ENCODE measurements around the gene GRK5. TPM values are rescaled to one million over a fixed set of nuclear protein-coding genes. Genes with fewer than 3 reads are reported as not detected.

GRK5 gene
- total and polyA plus RNA-seq, 8 donors: 34.6 to 60.8 (median 54.5) TPM

DNA sequence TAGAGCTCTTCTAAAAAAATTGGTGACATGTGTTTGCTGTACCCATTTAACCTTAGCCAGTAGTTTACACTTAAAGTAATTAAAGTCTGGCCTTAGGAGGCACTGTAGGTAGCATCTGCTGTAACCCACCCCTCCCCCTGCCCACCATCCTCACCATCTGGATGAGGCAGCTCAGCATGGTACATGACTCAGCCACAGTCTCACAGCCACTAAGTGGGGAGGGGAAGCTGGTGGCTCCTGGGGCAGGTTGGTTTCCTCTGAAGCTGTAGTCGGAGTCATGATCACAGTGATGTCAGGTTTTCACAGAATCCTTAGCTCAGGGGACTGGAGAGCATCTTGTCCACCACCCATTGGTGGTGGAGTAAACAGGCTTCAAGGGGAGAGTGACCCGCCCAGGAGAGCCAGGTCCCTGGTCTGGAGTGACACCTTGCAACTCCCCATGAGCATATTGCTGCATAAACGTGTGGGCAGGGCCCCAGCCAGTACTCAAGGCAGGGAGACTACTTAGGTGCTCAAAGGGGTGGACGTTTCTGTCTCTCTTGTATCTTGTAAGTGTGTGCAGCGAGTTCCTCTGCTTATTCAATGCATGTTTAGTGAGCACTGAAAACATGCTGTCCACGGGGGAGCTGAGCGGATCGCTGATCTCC, 125.9 kb downstream of the GRK5 start:
- DNase-seq: no peak
- H3K9me3 ChIP-seq: no peaks in the 10 kb centered on the region
- peaks cover 0 to 5% of the 10 kb centered on the region in 2 donors for H3K36me3 ChIP-seq
- H3K27ac ChIP-seq: no peak overlapping the region
- TF ChIP-seq, protein P1, sequence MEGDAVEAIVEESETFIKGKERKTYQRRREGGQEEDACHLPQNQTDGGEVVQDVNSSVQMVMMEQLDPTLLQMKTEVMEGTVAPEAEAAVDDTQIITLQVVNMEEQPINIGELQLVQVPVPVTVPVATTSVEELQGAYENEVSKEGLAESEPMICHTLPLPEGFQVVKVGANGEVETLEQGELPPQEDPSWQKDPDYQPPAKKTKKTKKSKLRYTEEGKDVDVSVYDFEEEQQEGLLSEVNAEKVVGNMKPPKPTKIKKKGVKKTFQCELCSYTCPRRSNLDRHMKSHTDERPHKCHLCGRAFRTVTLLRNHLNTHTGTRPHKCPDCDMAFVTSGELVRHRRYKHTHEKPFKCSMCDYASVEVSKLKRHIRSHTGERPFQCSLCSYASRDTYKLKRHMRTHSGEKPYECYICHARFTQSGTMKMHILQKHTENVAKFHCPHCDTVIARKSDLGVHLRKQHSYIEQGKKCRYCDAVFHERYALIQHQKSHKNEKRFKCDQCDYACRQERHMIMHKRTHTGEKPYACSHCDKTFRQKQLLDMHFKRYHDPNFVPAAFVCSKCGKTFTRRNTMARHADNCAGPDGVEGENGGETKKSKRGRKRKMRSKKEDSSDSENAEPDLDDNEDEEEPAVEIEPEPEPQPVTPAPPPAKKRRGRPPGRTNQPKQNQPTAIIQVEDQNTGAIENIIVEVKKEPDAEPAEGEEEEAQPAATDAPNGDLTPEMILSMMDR (IDR thresholded peaks at IDR 0.05): no peak
- H3K27me3 ChIP-seq: no peaks in the 10 kb centered on the region
- H3K4me1 ChIP-seq: peaks cover 0 to 9% of the 10 kb centered on the region in 2 donors
- H3K4me3 ChIP-seq: no peak overlapping the region
- intact Hi-C loops (cut with DNase I): no loop called here
- no peak for ATAC-seq

DNA sequence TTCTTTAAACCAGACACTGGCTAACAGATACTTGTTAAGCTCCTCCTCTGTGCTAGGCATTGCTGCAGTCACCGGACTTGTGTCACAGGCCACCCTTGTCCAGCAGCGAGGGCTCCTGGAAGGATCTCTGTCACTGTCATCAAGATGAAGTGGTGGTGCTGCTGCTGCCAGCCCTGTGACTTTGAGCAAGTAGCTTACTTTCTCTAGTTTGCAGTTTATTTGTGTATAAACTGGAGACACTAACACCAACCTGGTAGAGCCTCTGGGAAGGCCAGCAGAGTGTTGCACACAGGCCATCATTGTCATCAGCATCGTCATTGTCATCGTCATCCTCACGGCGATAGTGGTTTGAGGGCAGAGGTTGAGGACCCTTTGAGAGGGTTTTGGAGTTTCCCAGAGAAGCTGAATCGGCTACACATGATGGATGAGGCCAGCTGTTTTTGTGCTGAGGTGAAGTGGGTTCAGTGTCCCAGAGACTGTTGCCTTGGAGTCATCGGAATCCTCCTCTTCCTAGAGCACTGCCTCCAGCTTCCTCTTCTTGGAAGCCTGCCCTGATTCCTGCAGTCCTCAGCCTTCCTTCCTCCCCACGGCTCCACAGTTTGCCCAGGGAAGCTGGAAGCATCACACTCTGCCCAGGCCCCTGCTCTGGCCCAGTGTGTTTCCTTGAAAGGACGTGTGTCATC, 128.4 kb downstream of the GRK5 start:
- intact Hi-C loops (cut with DNase I): no loop called here
- DNase-seq (peak in 1 of 4 donors; percentile 21), ATAC-seq (peak; percentile 18)
- no peak overlapping the region for H3K4me3 ChIP-seq
- H3K36me3 ChIP-seq: peaks cover 0 to 5% of the 10 kb centered on the region in 2 donors
- peaks cover 0 to 10% of the 10 kb centered on the region in 2 donors for H3K4me1 ChIP-seq
- TF ChIP-seq, protein P1 (IDR thresholded peaks at IDR 0.05): no peak
- H3K27me3 ChIP-seq: no peaks in the 10 kb centered on the region
- H3K27ac ChIP-seq: no peak overlapping the region
- no peaks in the 10 kb centered on the region for H3K9me3 ChIP-seq

DNA sequence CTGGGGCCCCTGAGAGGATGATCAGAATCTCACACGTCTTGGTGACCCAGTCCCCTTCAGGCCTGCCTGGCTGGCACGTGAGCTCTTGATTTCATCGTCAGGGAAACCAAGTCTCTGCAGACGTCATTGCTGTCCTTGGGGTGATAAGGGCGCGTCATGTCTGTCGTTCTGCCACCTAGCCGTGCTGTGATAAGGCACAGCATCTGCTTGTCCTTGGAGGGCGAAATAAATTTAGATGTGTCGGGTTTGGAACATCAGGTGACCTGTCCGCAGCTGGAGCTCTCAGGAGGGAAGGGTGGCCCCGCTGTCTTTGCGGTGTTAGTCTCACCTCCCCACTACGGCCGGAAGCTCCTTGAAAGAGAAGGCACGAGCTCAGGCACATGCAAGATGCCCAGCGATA, 129.2 kb downstream of the GRK5 start:
- Histone ChIP-seq H3K4me1 (peaks cover 0 to 18% of the 10 kb centered on the region in 2 donors), H3K9me3 (no peaks in the 10 kb centered on the region), H3K27ac (no peak overlapping the region), H3K36me3 (peaks cover 0 to 5% of the 10 kb centered on the region in 2 donors), H3K27me3 (no peaks in the 10 kb centered on the region), H3K4me3 (no peak overlapping the region)
- ATAC-seq: no peak
- TF ChIP-seq, protein P1 (IDR thresholded peaks at IDR 0.05): no peak
- DNase-seq: no peak
- intact Hi-C loops (cut with DNase I): no loop called here

DNA sequence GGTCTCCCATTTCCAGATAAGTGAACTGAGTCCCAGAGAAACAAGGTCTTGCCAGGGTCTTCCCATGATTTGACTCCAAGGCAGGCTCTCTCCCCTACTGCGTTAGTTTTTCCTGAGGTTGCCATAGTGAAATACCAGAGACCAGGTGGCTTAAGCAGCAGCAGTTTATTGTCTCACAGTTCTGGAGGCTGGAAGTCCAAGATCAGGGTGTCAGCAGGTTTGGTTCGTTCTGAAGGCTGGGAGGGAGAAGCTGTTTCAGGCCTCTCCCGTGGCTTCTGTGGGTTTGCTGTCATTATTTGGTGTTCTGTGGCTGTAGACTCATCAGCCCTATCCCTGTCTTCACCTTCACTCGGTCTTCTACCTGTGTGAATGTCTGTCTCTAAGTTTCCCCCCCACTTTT, 129.9 kb downstream of the GRK5 start:
- H3K36me3 ChIP-seq: peaks cover 0 to 5% of the 10 kb centered on the region in 2 donors
- ATAC-seq (no peak), DNase-seq (no peak)
- H3K27me3 ChIP-seq: no peaks in the 10 kb centered on the region
- H3K4me1 ChIP-seq: peaks cover 0 to 23% of the 10 kb centered on the region in 2 donors
- no peak overlapping the region for H3K27ac ChIP-seq
- H3K9me3 ChIP-seq: no peaks in the 10 kb centered on the region
- TF ChIP-seq, protein P1 (IDR thresholded peaks at IDR 0.05): no peak
- intact Hi-C loops (cut with DNase I): no loop called here
- no peak overlapping the region for H3K4me3 ChIP-seq

DNA sequence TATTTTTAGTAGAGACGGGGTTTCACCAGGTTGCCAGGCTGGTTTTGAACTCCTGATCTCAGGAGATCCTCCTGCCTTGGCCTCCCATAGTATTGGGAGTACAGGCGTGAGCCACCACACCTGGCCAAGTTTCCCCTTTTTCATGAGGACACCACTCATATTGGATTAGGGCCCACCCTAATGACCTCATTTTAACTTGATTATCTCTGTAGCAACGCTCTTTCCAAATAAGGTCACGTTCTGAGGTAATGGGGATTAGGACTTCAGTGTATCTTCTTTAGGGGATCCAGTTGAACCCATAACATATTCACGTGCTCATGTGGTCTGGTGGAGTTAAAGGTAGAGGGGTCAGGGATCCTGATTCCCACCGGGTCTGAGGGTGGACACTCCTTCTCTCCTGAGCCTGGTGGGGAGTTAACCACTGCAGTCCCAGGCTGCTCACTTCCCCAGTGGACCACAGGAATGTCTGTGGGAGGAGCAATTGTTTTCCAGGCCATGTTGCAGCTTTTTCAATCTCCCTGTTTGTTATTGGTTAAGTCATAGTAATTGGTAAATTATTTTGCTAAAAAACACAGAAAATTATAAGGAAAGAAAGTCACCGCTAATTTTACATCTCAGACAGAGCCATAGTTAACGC, 130.5 kb downstream of the GRK5 start:
- Histone ChIP-seq H3K4me3 (no peak overlapping the region), H3K4me1 (peaks cover 0 to 30% of the 10 kb centered on the region in 2 donors), H3K36me3 (peaks cover 0 to 5% of the 10 kb centered on the region in 2 donors), H3K9me3 (no peaks in the 10 kb centered on the region), H3K27ac (no peak overlapping the region), H3K27me3 (no peaks in the 10 kb centered on the region)
- ATAC-seq (no peak), DNase-seq (no peak)
- TF ChIP-seq, protein P1 (IDR thresholded peaks at IDR 0.05): no peak
- intact Hi-C loops (cut with DNase I): no loop called here

All from left lung (tissue), 10 donors.